ENCODE measurements around the gene DISP2. TPM values are rescaled to one million over a fixed set of nuclear protein-coding genes. Genes with fewer than 3 reads are reported as not detected.
A peak's percentile ranks its signal among the peaks of the same experiment; 100 is the strongest.

DISP2 gene
- total and polyA plus RNA-seq, 2 donors from 2014 or later, result 0.04 to 0.69 TPM

DNA sequence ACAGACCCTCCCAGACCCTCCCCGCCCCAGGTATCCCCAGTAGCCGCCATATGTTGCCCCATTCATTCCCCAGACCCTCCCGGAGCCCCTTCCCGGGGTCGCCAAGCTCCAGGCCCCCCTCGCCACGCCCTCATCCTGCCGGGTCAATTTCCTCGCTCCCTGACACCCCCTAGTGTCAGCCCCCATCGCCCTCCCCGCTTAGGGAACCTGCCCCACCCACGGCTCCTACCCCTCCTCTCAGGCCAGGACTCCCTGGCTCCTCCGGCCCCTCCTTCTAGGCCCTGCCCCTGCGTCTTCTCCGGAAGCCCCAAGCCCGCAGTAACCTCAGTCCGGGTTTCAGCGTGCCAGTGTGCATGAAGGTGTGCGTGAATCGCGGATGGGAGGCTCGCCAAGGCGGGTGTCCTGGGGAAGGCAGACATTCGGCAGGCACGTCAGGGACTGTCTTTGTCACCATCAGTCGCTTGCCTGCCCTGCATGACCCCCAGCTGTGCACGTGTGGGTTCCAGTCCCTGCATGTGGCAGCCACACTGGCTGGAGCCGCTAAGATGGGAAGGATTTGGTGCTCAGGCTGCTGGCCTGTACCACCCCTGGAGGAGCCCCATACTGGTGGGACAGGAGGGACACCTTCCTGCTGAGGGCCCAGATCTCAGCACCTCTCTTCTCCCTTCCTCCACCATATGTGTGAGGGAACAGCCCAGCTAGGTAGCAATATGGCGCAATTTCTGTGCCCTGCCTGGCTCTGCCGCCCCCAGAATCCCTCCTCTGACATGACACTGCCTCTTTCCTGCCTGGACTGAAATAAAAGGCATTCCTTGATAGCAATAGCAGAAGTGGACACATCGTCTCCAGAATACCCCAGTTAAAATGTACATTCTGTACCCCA is 693 bp downstream of the DISP2 start:
- Histone ChIP-seq H3K9me3 (ENCODE audit: control insufficient read depth in 2 of 3, insufficient read depth in 1 of 3, low read length in 3 of 3) (no peaks in the 10 kb centered on the region), H3K36me3 (ENCODE audit: control insufficient read depth in 2 of 3, insufficient read depth in 3 of 3, low read length in 3 of 3) (no peaks in the 10 kb centered on the region), H3K9ac (ENCODE audit: low read length in 3 of 3) (no peak overlapping the region), H3K4me1 (ENCODE audit: control insufficient read depth in 2 of 3, insufficient read depth in 2 of 3, low read depth in 1 of 3, low read length in 3 of 3) (peaks cover 0 to 13% (median 0%) of the 10 kb centered on the region in 3 donors), H3K4me3 (ENCODE audit: low read length in 3 of 3) (no peak overlapping the region), H3K27ac (ENCODE audit: low read depth in 2 of 2, low read length in 2 of 2) (no peak overlapping the region), H3K27me3 (ENCODE audit: control insufficient read depth, insufficient read depth, low read length) (no peaks in the 10 kb centered on the region)
- peak in 2 of 5 donors; percentile 24 to 78 for DNase-seq
- TF ChIP-seq, protein P1, sequence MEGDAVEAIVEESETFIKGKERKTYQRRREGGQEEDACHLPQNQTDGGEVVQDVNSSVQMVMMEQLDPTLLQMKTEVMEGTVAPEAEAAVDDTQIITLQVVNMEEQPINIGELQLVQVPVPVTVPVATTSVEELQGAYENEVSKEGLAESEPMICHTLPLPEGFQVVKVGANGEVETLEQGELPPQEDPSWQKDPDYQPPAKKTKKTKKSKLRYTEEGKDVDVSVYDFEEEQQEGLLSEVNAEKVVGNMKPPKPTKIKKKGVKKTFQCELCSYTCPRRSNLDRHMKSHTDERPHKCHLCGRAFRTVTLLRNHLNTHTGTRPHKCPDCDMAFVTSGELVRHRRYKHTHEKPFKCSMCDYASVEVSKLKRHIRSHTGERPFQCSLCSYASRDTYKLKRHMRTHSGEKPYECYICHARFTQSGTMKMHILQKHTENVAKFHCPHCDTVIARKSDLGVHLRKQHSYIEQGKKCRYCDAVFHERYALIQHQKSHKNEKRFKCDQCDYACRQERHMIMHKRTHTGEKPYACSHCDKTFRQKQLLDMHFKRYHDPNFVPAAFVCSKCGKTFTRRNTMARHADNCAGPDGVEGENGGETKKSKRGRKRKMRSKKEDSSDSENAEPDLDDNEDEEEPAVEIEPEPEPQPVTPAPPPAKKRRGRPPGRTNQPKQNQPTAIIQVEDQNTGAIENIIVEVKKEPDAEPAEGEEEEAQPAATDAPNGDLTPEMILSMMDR (IDR thresholded peaks at IDR 0.05; ENCODE audit: borderline replicate concordance, extremely low read depth, insufficient read depth), result no peak
- no peak for FAIRE-seq
- intact Hi-C loops (cut with DNase I), result no loop called here

DNA sequence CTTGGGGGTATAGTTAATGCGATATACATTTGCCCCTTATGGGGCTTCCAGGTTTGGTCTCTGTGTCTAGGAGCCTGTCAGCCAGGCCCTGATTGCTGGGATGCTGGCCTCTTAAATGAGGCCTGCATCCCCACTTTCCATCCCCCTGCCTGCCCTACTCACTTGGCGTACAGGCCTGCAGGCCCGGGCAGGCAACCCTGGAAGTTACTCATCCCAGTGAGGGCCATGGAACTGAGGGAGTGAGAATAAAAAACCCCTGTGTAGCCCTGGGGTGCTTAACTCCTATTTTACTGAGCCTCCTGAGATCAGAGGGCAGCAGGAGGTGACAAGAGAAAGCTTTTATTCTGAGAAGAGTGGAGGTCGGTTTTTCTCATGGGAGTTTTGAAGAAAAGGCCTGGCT is 2.0 kb downstream of the DISP2 start:
- Histone ChIP-seq H3K4me3 (ENCODE audit: low read length in 3 of 3) (no peak overlapping the region), H3K27me3 (ENCODE audit: control insufficient read depth, insufficient read depth, low read length) (no peaks in the 10 kb centered on the region), H3K36me3 (ENCODE audit: control insufficient read depth in 2 of 3, insufficient read depth in 3 of 3, low read length in 3 of 3) (no peaks in the 10 kb centered on the region), H3K9ac (ENCODE audit: low read length in 3 of 3) (no peak overlapping the region), H3K27ac (ENCODE audit: low read depth in 2 of 2, low read length in 2 of 2) (no peak overlapping the region), H3K4me1 (ENCODE audit: control insufficient read depth in 2 of 3, insufficient read depth in 2 of 3, low read depth in 1 of 3, low read length in 3 of 3) (peaks cover 0 to 9% (median 0%) of the 10 kb centered on the region in 3 donors), H3K9me3 (ENCODE audit: control insufficient read depth in 2 of 3, insufficient read depth in 1 of 3, low read length in 3 of 3) (no peaks in the 10 kb centered on the region)
- TF ChIP-seq, protein P1 (IDR thresholded peaks at IDR 0.05; ENCODE audit: borderline replicate concordance, extremely low read depth, insufficient read depth), result no peak
- intact Hi-C loops (cut with DNase I), result no loop called here
- FAIRE-seq (no peak), DNase-seq (no peak)

DNA sequence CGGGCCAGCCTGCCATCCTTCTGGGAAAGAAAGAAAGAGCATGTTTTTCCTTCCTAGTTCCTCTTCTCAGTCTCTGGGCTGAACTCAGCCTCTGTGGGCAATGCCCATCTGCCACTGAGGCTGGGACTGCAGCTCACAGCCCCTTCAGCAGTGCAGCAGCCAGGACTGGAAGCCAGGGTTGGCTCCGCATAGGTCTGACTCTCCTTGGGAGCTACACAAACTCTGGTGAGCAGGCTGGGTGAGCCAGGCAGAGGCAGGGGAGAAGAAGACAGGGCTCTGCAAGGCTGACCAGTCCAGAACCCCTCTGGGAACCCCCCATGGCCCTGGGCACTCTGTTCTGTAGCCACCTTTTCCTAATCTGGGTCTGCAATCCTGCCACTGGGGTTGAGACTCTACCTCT is 3.6 kb downstream of the DISP2 start:
- FAIRE-seq, result no peak
- no peak for DNase-seq
- TF ChIP-seq, protein P1 (IDR thresholded peaks at IDR 0.05; ENCODE audit: borderline replicate concordance, extremely low read depth, insufficient read depth), result no peak
- Histone ChIP-seq H3K9ac (ENCODE audit: low read length in 3 of 3) (no peak overlapping the region), H3K27ac (ENCODE audit: low read depth in 2 of 2, low read length in 2 of 2) (no peak overlapping the region), H3K27me3 (ENCODE audit: control insufficient read depth, insufficient read depth, low read length) (no peaks in the 10 kb centered on the region), H3K36me3 (ENCODE audit: control insufficient read depth in 2 of 3, insufficient read depth in 3 of 3, low read length in 3 of 3) (no peaks in the 10 kb centered on the region), H3K4me3 (ENCODE audit: low read length in 3 of 3) (no peak overlapping the region), H3K4me1 (ENCODE audit: control insufficient read depth in 2 of 3, insufficient read depth in 2 of 3, low read depth in 1 of 3, low read length in 3 of 3) (peaks cover 0 to 9% (median 0%) of the 10 kb centered on the region in 3 donors), H3K9me3 (ENCODE audit: control insufficient read depth in 2 of 3, insufficient read depth in 1 of 3, low read length in 3 of 3) (no peaks in the 10 kb centered on the region)
- intact Hi-C loops (cut with DNase I), result no loop called here
